DMS114 treated with DMSO at 0.1 percent for 48 hours (cell line): ENCODE results near the gene PTPRO.

Experiments
- DNase-seq: peaks from one replicate; lab custom pipeline; 2025; ENCODE audit not compliant: unreplicated experiment; lab: John Stamatoyannopoulos, UW

The PTPRO gene

DNA sequence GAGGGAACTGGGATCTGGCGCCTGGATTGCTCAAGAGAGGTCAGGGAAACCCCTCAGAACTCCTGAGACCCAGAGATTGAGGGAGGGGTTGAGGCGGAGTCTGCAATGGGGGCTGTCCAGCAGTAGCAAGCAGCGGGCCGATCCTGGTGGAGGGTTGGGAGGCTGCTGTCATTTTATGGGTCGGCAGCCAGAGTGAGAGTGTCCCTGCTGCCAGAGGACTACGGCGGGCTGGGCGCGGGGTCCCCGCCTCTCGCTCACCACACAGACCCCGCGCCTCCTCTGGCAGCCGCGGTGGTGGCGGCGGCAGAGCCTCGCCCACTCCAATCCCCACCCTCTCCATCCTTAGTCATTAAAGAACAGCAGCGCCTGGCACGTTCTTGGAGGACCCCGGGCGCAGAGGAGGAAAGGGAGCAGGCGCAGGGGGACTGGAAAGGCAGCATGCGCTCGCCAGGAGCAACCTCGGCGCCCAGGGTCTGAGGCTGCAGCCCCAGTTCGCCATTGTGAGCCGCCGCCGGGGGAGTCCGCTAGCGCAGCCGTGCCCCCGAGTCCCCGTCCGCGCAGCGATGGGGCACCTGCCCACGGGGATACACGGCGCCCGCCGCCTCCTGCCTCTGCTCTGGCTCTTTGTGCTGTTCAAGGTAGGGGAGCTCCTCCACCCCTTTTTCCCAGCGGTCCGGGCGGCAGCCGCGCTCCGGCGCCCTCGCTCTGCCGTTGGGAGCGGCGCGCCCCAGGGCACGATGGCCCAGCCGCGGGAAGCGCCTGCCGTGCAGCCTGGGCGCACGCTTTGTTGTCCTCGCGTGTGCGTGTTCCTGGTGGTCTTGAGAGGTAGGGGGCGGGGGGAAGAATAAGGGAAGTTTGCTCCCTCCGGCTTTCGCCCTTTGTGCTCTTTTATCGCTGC lies at the start of gene PTPRO:
Gene PTPRO, plus strand, starts transcription at position 345 of the 898 bp plus-strand sequence.
- no peak for DNase-seq

DNA sequence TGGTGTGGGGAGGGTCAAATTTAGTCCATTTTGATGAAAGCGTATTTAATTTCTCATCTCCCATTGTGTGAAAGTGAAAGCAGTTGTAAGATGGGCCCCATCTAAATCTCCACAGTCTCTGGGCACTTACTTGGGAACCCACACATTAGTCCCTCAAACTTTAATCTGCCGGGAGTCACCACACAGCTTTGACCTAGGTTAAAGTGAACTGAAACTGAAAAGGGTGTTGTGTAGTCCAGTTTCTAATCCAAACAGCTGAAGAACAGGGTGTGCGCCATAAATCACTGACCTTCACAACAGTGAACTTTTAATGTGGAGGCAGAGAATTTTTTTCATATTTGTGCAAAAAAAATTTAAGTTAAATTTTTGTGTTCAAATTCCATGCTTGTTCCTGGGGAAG lies 48.4 kb upstream of the PTPRO start:
- DNase-seq, result no peak

DNA sequence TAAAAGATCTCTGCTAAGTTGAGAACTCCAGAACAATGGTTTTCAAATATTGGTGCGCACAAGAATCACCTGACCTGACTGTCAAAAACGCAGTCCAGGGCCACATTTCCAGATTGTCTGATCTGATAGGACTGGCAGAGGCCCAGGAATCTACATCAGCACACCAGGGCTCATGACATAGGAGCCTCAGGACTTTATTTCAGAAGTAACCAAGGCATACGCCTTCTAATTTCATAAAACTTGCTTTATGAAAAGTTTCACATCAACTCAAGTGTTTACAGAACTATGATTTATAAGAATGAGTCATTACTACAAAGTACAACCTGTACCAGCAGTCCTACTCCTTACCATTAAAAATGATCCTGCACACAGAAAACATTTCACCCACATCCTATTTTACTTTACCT lies 47.7 kb upstream of the PTPRO start:
- no peak for DNase-seq

DNA sequence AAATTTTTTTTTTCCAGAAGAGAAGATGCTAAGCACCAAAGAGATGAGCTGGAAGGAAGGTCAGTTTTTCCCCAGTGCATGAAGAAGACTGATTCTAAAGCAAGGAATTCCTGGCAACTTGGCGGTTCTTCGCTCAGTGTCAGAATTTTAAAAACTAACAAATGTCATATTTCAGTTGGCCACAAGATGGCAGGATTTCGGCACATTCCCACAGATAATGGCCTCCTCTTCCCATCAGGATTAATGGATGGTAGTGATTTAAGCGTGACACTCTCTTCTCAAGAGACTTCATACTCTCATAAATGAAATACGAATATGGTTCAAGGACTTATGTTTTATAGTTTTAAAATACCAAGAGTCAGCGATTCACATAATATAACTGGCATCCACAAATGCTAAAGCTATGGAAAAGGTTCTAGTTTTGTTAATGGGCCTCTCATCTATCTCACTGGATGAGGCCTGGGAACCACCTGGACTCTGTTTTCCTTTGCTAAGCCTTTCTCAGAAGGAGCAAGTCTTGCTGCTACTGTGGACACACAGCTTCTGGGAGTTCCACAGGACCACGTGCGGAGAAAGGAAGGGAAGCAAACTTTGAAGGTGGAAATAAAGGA lies 46.1 kb upstream of the PTPRO start:
- DNase-seq, result peak; percentile 21

DNA sequence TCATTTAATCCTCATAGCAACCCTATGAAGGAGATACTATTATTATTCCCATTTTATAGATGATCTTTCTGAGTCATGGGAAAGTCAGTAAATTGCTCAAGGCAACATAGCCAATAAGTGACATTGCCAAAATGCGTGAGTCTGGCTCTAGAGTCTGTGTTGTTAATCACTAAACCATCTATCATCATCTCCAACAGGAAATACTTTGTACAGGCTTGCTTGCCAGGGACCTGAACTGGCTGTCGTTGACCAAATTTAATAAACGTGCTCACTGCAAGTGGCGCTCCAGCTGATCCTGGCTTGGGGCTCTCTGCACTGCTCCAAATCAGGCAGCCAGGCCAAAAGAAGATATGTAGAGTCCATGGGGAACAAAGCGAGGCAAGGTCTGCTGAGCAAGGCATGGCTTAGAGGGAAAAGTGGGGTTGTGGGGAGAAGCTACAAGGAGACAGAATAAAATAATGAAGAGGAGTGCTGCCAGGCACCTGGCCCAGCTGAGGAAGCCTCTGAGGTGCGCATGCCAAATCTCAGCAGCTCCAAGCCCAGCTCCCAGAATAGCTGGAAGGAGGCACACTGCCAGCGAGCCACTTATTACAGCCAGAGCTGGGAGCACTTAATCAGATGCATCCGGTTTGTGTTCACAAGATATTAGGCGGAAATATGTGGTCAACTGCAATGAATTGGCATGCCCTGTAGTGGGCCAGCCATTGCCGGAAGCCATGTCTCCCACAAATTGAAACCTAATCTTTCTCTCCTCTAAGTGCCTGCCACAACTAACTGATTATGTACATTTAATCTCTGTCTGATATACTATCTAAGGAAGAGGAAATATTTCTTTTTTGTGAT lies 43.3 kb upstream of the PTPRO start:
- DNase-seq, result no peak

DNA sequence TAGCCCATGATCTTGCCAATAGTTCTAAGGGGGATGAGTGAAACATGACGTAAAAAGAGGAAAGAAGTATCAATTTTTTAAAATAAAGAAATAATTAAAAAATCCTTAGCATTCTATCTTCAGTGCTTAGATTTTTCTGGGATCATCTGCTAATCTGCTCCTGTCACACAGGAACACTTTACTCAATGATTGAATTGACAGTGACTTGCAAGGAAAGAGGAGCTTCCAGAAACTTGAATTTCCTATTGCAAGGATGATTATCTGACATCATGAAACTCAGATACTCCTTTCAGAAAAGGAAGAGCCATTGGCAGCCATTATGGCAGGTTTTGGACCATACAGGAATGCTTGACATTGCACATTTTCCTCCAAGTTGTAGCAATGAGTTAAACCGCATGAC lies 41.4 kb upstream of the PTPRO start:
- no peak for DNase-seq

DNA sequence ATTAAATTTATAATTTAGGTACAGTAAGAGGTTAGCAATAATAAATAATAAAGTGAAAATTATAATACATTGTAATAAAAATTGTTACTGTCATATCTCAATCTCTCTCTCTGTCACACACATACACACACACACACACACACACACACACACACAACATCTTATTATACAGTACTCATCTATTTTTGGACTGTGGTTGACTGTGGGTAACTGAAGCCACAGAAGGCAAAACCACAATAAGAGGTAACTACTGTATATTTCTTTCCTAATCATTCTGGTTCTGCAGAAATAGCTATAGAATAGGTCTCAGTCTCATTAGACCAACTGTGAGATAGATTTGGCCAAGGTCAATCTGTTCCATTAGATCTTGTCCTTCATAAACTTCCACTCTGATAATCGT lies 33.1 kb upstream of the PTPRO start:
- DNase-seq, result no peak

DNA sequence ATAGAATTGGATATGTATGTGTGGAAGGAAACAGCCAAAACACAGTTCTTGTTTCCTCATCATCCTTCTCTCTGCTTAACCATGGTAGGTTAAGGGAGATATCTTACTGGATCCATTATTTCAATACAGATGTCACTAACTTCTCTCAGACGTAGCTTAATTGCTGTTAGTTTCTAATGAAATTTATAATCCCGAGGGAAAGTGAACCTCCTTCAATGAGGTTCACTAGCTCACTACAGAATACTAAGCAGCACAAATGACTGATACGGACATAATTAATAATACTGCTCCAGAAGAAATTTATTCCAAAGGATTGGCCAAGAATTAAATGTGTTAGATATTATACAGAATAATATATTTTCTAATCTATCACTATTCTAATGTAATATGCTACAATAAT lies 28.6 kb upstream of the PTPRO start:
- DNase-seq, result no peak

DNA sequence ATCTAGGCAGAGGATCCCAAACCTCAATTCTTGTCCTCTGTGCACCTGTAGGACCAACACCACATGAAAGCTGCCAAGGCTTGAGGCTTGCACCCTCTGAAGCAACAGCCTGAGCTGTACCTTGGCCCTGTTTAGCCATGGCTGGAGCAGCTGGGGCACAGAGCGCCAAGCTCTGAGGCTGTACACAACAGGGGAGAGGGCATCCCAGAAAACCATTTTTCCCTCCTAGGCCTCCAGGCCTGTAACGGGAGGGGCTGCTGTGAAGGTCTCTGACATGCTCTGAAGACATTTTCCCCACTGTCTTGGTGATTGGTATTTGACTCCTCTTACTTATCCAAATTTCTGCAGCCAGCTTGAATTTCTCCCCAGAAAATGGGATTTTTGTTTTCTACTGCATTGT lies 22.4 kb upstream of the PTPRO start:
- no peak for DNase-seq

DNA sequence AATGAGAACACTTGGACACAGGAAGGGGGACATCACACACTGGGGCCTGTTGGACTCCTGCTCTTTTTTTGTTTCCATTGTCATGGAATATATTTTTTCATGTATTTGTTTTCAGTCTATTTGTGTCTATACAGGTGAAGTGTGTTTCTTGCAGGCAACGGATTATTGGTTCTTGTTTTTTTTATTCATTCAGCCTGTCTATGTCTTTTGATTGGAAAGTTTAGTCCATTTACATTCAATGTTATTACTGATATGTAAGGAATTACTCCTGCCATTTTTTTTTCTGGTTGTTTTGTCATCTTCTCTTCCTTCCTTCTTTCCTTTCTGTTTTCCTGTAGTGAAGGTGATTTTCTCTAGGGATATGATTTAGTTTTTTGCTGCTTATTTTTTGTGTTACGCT lies 18.0 kb upstream of the PTPRO start:
- no peak for DNase-seq

DNA sequence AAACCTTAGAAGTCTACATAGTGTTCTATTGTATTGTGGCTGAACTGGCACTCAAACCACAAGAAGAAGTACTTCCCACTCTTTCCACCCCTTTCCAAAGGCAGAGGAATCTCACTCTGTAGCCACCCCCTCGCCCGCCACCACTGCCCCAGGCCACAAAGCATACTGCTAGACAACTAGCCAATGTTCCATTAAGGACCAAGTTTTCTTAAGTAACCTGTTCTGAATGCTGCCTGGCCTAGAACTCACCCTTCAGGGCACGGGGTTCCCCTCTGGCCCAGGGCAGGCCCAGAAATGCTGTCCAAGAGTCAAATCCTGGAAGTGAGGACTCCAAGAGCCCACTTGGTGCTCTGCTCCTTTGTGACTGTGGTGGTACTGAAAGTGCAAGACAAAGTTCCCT lies 15.7 kb upstream of the PTPRO start:
- no peak for DNase-seq

DNA sequence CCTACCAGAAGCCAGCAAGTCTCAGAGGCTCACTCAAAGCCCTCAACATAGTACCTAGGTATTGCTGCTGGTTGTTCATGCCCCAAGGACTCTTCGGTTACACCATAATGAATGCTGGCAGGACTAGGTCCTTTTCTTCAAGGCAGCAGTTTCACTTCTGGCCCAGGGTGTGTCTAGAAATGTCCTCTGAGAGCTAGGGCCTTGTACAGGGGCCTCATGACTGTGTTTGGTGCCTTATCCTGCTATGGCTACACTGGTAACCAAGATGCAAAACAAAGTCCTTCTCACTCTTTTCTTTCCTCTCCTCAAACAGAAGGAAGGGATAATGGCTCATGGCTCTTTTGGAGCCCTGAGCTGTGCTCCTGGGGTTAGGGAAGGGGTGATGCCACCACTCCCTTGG lies 15.2 kb upstream of the PTPRO start:
- no peak for DNase-seq

DNA sequence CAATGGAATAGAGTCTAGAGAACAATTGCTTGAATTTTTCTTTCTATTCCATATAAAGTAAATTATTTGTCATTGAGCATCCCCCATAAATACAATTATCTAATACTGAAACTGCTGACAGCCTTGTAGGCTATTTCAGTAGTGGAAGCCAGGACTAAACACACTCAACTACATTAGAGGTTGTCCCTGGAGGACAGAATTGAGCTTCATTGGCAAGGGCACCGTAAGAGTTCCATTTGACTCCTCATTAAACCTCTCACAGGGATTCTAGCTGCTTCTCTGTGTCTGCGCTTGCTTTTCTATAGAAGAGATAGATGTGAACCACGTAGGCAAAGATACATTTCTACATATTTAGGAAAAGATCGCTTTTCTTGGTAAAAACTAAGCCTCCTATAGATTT lies 3.5 kb upstream of the PTPRO start:
- no peak for DNase-seq

DNA sequence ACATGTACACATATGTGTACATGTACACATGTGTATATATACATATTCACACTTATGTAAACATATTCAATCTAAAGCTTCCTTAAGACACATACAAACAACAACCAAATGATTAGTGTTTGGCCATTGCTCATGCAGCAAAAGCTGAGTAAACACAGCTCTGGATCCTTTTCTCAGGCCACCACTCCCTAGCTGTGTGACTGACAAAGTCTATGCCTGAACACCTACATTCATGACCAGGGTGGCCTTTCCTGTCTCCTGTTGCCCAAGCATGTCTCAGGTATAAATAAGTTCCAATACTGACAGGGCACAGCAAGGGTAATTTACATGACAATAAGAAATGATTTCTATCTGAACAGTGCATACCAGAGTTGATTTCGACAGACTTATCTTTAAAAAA lies 1.4 kb upstream of the PTPRO start:
- no peak for DNase-seq

DNA sequence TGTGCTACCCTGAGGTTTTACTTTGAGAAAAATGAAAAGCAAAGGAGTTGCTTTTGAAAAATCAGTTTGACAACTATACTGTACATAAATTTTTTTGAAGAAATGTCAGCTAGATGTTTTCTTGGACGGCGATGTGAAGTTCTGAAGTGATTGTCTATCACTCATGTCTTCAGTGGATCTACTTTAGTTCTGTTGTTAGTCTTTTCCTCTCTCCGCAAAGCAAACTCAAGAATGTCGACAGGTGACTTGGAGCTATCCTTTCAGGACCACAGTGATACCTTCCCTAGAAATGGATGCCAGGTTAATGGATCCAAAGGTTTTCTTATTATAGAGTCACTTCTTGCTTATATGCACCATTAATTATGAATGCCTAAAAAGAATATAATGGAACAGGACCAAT lies 1.2 kb downstream of the PTPRO start:
- DNase-seq, result no peak

DNA sequence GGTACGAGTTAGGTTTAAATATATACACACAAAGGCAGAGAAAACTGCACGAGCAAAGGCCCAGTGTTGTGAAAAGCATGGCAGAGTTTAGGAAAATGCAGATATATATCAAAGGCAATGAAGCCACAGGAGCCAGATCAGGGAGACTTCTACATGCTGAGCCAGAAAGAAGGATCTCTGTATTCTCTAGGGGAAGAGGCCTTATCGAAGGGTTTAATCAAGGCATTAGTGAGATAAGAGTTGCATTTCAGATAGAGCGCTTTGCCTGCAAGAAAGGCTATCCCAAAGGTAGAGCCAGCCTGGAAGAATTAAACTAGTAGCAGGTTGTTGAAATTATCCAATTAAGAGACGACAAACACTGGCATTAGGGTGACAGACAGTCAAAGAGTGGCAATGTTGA lies 7.6 kb downstream of the PTPRO start:
- DNase-seq, result no peak

DNA sequence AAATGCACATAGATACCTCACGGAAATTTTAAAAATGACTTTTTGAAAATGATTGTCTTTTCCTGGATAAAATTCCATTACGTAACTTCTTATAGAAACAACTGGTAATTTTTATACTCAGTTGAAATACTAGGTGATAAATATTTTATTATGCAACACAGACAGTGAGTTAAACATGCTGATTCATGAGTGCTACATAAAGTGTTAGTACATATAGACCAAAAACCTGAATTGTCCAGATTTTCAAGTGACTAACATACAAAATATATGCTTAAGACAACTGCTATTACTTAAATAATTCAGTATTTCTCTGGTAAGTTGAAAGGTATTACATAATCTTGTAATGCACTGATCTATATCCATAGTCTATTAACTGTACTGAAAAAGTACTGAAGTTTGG lies 11.9 kb downstream of the PTPRO start:
- DNase-seq, result no peak

DNA sequence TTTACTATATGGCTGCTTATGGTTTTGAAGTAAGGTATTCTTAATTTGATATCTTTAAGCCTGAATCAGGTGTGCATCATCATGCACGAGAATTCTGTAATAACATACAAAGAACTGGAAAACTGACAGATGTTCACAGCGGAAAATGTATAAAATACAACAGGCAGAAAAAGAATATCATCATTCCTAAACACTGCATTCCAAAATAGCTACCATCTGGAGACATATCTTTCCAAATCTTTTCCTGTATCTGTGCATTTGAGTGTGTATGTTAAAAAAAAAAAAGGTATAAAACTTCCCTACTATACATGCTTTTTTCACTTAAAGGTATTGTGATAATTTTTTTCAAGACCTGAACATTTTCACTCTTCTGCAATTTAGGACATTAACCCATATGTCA lies 13.7 kb downstream of the PTPRO start:
- DNase-seq, result no peak

DNA sequence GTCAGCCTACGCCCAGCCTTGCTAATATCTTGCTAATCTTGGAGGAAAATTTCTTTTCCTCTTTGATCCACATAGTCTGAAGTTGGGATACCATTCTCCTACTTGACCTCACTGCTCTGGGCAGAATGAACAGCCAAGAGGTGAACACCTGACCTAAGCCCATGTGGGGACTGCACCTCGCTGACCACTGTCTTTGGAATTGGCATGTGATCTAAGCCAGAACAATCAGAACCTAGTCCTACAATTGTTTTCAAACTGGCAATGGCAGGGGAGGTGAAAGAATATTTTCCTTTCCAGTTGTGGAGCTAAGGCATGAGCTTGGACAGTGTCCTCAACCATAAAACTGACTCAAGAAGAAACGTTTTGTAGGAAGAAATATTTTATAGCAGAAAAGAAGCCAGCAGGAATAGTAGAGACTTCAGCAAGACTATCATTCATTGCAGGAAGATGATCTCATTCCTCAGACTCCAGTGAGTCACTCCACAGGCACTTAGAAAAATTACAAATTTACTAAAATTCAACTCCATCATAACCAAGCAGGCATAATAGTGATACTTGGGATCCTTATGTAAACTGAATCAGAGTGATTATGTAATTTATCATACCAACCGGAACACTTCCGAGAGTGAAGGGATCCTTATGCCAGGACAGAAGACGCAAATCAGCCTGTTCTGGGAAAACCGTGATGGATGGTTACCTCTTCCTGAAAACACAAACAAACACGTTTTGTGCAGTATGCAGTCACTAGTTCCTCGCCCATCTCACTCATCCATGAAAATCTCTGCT lies 14.7 kb downstream of the PTPRO start:
- DNase-seq, result no peak

DNA sequence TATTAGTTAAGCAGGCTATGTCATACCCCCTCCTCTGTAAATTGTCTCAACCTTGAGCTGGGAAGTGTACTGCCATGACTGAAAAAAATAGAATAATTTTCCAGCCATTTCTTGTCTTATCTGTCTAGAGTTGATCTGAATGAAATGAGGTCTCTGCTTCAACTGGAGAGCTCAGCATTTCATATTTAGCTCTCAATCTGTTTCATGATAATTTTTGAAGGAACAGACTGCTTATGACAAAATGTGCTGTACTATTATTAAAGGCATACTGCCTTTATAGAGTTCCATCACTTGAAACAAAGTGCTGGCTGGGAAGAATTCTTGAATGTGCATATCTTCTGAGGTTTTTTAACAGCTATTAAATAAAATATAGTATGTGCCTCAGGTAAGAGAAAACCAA lies 19.1 kb downstream of the PTPRO start:
- DNase-seq, result no peak

DNA sequence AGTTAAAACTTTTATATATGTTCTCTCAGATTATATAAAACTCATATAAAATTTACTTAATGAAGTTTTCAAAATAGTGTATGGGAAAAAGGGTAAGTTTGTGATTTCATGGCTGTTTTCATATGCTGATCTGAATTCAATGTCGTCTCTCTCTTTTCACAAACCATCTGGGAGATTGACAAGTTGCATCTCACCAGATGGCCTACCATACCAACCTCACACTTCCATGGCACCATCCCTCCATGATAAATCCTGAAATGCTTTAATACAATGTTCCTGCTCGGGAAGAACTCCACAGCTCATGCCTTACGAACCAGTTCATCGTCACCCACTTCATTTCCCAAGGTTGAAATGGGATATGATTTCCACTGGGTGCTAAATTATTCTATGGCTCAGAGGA lies 22.3 kb downstream of the PTPRO start:
- DNase-seq, result no peak
